NCI-H128 (cell line): ENCODE measurements around the gene ATP6V0B.

Experiments used
- DNase-seq: peaks from one replicate; lab custom pipeline; 2025; ENCODE audit not compliant: unreplicated experiment; lab: John Stamatoyannopoulos, UW

The ATP6V0B gene

DNA sequence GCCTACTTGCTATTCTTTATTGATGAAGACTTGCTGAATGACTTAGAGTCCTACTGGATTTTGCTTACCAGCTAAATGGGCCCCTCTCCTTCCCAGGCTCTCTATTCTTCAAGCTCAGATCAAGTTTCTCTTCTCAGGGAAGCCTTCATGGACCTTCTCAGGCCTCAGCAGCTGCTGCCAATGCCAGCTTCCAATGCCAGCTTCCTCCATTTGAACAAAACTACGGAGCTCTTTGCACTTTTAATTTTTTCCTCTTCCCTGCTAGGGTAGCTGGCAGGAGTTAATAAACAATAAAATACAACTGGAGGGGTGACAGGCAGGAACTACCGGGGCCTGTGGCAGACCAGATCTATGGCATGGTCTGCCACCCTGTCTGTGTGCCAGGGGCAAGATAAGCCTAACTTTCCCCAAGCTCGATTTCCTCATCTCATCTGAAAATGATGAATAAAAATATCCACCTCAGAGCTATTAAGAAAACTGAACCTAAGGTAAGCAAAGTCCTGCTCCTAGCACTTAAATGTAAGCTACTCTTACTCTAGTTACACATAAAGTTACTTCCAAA lies 29.0 kb upstream of the ATP6V0B start:
- no peak for DNase-seq

DNA sequence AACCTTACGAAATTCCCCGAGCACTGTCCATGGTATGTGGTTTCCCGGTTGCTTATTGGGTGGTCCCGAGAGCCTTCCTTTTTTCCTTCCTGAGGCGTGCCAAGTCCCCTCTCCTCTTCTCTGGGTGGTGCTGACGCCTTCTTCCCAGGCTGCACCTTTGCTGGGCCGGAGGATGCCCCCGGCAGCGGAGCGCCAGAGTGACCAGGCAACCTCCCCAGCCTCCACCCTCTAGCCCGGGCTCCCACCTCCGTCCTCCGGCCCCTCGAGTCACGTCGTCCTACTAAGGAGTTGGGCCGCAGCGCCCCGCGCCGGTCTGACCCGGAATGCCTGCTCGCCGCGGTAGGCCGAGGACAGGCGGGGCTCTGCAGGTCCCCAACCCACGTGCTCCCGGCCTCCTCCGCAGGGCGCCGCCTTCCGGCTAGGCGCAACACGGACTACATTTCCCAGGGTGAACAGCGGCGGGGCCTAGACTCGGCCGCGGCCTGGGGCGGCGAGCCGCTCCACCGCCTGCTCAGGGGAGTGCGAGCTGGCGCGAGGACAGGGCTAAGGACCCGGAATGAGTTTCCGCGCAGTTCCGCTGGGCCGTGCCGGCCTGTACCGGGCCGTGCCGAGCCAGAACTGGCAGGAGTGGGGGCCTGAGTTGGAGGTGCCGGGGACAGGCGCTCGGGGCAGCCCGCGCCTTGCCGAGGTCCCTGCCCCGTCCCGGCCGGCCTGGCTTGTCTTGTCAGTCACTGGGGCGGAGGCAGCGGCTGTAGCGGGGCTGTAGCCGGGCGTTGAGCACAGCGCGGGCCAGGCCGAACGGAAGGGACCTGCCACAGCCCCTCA lies 28.3 kb upstream of the ATP6V0B start, which contains the start of gene IPO13:
Gene IPO13 (plus strand): TSS at position 715 of the 825 bp plus-strand sequence. CDS start 651 bp downstream, outside the sequence.
- DNase-seq = peak; percentile 96

DNA sequence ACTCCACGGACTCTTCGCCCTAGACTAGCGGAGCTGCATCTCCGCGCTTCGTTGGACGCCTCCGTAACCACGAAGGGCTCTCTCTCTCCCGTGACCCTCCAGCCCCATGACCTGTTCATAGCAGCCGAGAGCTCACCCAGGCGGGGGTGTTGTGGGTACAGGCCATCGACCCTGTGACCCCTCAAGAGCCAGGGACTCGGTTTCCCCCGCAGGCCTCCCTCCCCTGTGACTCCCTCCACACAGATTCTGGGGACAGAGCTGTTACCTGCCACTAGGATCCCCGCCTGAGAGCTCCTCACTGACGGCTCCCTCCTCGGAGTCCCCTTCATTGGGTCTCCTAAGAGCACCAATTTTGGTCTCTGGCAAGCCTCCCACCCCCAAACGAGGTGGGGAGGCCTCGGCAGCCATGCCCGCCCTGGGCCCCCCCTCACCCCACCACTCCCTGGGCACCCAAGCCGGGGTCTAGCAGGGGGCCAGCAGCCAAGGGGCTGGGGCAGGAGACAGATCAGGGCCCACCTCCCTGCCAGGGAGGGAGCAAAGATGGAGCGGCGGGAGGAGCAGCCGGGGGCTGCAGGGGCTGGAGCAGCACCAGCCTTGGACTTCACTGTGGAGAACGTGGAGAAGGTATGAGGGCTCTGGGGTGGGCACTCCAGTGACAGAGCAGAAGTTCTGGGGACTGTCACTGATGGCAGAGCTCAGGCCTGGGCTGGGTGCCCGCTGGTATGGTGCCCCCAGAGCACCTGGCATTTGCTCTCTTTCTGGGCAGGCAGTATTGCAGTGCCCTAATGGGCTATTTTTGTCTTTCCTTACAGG lies 27.5 kb upstream of the ATP6V0B start:
- DNase-seq = no peak

DNA sequence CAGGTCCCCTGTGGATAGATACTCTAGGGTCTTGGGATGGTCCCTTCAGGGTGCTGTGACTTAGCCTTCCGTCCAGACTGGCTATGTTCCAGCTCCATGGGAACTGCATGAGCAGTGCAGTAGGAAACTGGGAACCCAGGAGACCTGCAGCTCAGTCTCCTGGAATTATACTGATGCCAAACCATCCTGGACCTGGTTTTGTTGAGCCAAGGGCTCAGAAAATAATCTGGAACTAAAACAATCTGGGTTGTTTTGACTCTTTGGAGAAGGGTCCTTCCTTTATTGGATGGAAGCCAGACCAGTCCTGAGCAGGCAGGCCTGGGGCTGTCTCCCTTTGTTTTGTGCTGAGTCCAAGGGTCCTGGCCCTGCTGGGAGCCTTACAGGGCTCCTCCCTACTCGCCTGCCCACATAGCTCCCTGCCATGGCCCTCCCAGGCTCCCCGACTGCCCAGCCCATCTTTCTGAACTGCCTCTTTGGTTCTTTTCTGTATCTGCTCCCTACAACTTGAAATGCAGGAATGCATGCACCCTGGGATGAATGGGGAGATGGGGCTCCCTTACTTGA lies 26.8 kb upstream of the ATP6V0B start:
- DNase-seq = no peak

DNA sequence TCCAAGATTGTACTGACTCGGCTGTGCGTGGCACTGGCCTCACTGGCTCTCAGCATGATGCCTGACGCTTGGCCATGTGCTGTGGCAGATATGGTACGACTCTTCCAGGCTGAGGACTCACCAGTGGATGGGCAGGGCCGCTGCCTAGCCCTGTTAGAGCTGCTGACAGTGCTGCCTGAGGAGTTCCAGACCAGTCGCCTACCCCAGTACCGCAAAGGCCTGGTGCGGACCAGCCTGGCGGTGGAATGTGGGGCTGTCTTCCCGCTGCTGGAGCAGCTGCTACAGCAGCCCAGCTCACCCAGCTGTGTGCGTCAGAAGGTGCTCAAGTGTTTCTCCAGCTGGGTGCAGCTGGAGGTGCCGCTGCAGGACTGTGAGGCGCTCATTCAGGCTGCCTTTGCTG lies 25.1 kb upstream of the ATP6V0B start:
- no peak for DNase-seq

DNA sequence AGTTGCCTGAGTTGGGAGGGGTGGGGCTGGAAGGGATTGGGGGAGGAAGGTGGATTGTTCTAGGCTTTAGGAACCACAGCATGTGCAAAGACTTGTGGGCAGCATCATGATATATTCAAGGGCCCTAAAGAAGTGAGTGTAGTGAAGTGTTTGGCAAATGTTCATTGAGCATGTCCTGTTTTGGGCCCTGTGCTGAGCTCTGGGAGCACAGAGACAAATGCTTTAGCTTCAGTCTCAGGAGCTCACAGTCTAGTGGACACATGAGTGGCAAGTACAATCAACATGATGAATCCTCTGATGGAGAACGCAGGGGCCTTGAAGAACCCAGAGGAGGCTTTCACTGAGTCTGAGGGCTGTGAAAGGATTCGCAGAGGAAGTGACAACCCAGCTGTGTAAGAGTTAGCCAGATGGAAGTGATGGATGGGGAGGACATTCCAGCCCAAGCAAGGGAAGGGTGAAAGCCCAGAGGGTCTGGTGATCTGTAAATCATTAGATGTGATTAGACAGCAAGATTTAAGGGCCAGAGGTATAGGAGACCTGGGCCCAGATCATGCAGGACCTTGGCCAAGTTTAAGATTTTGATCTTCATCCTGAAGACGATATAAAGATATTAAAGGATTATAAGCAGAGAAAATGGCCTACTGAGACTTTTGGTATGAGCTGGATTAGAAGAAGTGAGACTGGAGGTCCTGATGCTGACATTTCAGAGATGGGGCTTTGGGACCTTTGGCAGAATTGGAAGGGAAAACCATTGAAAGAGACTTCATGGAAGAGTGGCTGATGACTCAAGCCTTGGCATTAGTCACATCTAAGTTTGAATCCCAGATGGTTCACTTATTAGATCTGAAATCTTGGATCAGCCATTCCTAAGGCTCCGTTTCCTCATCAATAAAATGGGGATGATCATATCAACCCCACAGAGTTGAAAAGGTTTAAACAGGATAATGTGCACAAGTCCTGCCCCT lies 23.5 kb upstream of the ATP6V0B start:
- DNase-seq = no peak

DNA sequence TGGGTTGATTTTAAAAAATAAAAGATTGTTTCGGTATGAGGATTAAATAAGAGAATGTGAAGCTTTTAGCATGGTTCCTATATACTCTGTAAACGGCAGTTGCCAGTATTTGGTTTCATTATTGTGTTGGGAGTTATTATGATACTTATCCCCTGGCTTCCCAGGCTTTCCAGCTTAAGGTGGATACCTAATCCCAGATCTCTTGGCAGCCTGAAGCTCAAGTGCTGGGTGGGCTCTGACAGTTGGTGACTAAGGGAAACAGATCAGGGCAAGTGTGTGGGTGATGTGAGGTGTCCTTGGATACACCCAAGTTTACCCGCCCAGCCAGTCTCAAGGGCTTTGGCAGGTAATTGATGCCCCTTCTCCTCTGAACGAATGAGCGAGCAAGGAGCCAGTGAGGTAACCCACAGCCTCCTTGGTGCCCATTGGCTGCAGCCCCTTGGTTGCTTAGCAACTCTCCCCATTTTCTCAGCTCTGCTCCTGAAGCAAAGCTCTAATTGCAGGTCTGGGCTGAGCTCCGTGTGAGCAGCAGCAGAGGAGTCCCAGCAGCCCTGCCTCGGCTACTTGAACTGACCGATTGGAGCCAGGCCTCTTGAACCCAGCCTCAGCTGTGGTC lies 21.9 kb upstream of the ATP6V0B start:
- DNase-seq = peak; percentile 96

DNA sequence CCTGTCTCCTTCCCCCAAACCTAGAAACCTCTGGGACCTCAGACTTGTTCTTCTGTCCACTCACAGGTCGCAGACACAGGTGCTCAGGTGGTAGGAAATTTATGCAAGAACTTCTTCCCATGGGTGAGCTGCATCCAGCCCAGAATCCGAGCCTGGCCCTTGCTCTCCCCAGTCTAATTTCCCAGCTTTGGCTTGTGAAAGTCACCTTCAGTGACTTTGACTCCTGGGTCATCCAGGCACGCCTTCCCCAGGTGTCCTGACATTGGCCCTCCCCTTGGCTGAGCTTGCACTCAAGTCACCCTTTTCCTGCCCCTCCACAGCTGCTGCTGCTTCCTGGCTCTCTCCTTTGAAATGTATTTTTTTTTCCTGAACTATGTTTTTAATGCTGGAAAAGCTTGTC lies 21.4 kb upstream of the ATP6V0B start:
- no peak for DNase-seq

DNA sequence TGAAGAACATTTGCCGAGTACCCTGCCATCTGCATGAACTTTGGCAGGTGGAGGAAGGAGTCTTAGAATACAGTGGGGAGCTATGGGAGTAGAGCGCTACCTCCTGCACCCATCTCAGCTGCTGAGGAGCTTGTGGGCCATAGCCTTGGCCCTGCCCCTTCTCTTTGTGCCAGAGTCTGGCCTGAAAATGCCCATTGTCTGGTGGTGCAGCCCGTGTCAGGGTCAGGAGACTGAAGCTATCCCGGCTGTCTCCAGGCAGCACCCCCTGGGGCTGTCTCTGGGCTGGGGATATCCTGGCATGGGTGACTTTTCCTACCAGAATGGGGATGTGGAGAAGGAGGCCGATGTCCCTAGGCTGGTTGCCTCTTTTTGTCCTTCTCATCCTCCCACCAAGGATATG lies 20.7 kb upstream of the ATP6V0B start:
- DNase-seq = no peak

DNA sequence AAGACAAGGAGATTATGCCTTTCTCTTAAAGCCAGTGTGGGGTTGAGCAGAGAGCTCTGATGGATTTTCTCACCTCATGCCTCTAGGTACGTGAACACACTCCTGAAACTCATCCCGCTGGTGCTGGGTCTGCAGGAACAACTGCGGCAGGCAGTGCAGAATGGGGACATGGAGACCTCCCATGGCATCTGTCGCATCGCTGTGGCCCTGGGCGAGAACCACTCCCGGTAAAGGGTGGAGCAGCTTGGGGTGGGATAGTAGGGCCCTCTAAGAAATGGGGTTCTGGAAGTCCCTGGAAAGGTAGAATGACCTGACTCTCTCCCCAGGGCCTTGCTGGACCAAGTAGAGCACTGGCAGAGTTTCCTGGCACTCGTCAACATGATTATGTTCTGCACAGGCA lies 18.5 kb upstream of the ATP6V0B start:
- DNase-seq = no peak

DNA sequence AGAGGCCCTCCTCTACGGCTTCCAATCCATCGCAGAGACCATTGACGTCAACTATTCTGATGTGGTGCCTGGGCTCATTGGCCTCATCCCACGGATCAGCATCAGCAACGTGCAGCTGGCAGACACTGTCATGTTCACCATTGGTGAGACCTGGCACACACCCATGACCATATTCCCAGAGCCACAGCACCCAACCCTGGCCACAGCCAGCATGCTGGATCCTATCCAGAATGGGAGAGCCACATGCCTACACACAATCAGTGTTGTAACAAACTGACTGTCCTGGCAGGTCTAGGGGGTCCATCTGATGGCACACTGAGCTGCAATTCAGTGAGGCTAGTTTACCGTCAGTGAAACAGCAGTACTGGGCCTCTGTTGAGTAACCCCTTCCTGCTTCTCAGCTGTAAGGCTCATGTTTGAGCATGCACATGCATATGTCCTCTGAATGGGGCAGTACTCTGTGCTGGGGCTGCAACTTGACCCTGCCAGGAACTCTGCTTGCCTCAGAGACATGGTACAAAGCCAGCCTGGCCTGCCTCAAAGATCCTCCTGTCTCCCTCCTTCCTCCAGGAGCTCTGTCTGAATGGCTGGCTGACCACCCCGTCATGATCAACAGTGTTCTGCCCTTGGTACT lies 17.2 kb upstream of the ATP6V0B start:
- DNase-seq = no peak

DNA sequence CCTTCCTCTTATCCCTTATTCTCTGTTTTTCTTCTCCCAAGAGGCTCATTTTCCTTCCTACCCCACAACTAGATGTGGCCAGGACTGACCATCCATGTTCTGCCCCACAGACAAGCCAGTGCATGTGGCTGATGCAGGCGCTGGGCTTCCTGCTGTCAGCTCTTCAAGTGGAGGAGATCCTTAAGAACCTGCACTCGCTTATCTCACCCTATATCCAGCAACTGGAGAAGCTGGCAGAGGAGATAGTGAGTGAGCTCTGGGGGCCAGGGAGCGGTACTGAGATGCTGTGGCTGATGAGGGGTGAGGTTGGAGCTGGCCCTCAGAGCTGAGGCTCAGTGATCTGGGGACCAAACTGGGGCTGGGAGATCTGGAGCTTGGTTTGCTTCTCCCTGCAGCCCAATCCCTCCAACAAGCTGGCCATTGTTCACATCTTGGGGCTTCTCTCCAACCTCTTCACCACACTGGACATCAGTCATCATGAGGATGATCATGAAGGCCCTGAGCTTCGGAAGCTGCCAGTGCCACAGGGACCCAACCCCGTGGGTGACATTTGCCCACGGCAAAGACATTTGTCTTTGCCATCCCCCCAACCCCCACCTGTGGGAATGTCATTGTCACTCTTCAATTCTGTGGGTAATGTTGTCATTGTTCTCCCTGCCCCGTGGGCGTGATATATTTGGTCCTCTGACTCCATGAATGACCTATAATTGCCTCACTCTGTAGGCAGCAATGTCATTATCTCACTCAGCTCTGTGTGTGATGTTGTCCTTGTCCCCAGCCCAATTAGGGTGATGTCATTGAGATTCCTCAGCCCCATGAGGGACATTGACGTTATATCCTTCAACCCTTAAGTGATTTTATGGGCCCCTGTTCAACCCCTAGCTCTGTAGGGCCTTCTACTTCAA lies 16.2 kb upstream of the ATP6V0B start:
- DNase-seq = no peak

DNA sequence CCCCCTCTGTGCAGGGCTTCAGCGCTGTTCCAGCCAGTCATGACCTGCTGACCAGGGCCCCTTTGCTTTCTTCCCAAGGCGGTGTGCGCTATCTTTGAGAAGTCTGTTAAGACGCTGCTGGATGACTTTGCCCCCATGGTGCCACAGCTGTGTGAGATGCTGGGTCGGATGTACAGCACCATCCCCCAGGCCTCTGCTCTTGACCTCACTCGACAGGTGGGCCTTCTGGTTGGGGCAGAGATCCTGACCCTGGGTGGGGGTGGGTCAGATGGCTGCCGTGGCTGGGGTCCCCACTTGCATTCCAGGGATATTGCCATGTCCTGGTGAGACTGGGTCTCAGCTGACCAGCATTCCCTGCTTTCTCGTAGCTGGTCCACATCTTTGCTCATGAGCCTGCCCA lies 14.0 kb upstream of the ATP6V0B start:
- DNase-seq = no peak

DNA sequence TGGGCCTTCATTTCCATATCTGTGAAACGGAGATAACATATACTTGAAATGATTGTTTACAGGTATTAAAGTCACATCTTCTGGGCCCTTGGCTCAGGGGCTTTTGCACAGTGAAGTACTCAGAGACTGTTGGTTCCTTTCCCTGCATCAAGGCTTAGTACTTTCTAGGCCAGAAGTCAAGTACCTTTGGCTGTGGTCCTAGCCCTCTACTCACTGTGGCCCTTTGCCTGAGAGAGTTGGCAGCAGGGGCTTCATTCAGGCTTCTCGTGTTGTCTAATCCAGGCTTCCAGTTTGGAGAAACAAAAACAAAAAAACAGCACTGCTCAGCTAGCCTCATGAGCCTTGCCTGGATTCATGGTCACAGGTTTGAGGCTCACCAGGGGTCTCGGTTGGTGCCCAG lies 13.1 kb upstream of the ATP6V0B start:
- no peak for DNase-seq

DNA sequence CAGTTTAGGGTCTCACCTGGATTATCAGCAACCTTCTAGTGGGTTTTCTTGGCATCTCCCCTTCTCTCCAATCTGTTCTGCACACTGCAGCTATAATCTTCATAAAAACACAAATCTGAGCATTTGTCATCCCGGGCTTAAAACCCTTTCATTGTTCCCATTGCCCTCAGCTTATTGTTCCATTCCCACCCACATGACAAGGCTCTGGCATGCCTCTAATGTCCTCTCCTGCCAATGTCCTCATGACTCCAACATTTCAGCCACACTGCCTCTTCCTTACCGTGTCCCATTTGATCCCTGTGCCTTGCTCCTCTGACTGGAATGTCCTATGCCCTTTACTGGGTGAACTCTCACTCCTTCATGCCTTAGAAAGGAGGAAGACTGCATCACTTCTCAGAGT lies 12.4 kb upstream of the ATP6V0B start:
- DNase-seq = no peak

DNA sequence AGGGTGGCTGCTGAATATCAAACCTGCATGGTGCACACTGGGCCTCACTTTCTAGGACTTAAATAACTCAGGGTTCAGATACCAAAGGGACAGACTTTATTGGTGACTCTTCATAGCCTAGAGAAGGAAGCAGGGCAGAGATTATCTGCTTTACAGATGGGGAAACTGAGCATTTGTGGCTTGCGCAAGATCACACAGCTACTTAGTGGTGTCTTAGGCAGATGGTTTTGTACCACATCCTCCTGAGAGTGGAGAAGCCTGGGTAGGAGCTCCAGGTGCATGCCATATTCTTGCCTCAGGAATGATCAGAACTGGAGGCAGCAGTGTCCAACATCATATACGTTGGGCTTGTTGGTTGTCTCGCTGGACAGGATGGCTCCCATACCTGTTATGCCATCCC lies 11.8 kb upstream of the ATP6V0B start:
- DNase-seq = no peak

DNA sequence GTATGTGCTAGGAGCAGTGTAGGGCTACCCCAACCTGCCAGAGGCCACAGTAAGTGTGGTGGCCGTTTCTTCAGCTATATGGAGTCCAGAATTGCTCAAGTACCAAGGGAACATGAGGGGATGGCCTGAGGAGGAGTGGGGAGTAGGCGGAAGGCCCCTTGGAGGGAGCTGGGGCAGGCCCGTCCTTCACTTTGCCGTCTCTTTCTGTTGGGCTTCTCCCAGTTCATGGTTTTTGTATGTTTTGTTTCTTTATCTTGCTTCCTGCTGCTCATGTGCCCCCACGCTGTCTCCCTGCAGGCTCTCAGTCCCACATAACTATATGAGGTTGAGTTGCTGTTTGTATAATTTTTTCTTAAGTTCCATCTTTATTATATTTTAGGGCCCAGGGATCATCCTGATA lies 10.9 kb upstream of the ATP6V0B start:
- no peak for DNase-seq

DNA sequence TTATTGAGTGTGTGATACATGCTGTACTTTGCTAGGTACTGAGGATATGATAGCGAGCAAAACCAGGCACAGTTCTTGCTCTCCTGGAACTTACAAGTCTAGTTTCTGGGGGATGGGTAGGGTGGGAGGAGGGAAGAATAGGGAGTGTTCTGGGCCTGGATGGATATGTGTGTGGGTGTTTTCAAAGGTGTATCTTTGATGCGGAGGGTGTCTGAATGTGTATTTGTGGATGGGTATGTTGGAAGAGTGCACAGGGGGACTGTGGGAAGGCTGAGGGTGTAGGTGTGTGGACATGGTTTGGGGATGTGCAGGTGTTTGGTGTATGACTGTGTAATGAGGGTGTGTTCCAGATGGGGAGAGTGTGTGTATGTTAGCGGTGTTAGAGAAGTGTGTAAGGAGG lies 9.4 kb upstream of the ATP6V0B start:
- no peak for DNase-seq
